T47D (cell line): ENCODE measurements around the gene CC2D2A.
"Not testable (repeated sequence)": the region's sequence is repeated elsewhere in the genome, so short reads cannot be mapped to it uniquely, and the experiment has no call there.

ENCODE experiments used
- DNase-seq, 2 experiments: peaks; one replicate each; pipeline versions ENCODE4 v3.0.0 to v3.0.0-alpha.2; 2011 to 2012; ENCODE audit warnings: low read depth in 1 of 2, low spot score in 1 of 2
- JUND ChIP-seq: IDR thresholded peaks from 2 replicates; pipeline ENCODE4 v1.6.1; 2012; ENCODE audit warnings: low read depth
- in situ Hi-C: cut with HindIII; loops from 2 replicates; pipeline ENCODE4 v1.10.0; 2016; ENCODE audit warnings: low sequenced_read_pairs, low pct_unique_long_range_greater_than_20kb

Gene CC2D2A

DNA sequence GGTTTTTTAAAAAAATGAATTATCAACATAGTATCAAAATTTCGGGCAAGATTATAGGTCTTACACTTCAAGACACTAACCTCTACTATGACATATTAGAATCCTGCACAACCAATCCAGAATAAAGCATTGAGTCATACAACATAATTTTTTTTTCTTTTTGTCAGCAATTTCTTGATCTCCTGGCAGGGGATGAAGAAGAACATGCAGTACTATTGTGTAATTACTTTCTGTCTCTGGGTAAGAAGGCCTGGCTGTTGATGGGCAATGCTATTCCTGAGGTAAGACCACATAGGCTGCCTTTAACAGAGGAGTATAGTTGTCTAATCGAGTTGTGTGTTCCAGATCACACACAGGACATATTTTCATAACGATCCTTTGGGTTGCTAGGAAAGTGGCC is 118.0 kb downstream of the CC2D2A start:
- no peak for TF ChIP-seq JUND
- in situ Hi-C loops: no loop called here
- DNase-seq: no peak

GRCh38 chr4:15592799-15593198 is 123.1 kb downstream of the CC2D2A start:
- no peak for TF ChIP-seq JUND
- DNase-seq: no peak
- in situ Hi-C loops: no loop called here

DNA sequence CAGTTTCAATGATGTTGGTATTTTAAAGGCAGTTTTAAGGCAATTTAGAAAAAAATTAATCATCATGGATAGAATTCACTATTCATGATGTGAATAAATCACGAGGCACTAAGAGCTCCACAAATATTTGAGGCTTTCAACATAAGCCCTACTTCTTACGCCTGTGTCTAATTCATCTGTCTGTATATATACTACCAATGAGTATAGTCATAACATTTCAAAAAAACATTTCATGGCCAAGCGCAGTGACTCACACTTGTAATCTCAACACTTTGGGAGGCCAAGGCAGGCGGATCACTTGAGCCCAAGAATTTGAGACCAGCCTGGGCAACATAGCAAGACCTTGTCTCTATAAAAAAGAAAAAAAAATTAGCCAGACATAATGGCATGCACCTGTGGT is 129.0 kb downstream of the CC2D2A start:
- in situ Hi-C loops: no loop called here
- no peak for TF ChIP-seq JUND
- no peak for DNase-seq

- in situ Hi-C loops: no loop called here
- TF ChIP-seq JUND: no peak
- DNase-seq: no peak
Observed at GRCh38 chr4:15600176-15600575, 130.5 kb downstream of the CC2D2A start.

GRCh38 chr4:15601862-15602261 is 132.2 kb downstream of the CC2D2A start:
- no peak for TF ChIP-seq JUND
- DNase-seq: no peak
- in situ Hi-C loops: no loop called here

DNA sequence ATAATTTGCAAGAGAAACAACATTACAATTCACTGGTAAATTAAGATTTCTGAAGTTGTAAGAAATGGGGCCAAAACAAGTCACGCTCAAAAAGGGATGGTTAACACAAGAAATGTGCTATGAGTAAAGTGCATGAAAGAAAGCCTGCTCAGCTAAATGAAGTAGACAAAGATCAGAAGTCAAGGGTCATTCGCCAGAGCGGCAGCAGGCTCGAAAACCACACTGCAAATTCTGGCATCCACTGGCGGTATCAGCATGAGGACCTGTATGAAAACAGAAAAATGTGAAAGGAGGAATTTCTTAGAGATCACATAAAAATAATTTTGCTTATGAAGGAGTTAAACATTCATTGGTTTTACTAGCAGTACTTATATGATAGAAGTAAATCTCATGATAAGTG is 135.9 kb downstream of the CC2D2A start:
- in situ Hi-C loops: no loop called here
- TF ChIP-seq JUND: no peak
- no peak for DNase-seq

- no peak for DNase-seq
- TF ChIP-seq JUND: no peak
- in situ Hi-C loops: no loop called here
Observed at GRCh38 chr4:15610855-15611254, 141.2 kb downstream of the CC2D2A start.

DNA sequence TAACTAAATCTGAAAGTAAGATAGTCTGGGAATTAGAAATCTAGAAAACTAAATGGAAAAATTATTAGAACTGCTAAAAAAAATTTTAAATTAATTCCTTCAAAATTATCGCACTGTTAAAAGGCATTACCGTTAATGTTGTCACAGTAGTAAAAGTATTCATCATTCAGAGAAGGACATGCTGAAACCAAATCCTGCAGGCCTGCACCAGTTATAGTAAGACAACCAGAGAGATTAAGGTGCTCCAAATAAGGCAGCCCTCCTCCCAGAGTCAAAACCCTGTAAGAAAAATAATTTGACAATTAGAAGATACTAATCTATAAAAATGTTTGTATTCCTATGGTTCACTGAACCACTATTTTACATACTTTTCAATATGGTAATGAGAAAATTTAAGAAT is 142.5 kb downstream of the CC2D2A start:
- TF ChIP-seq JUND: no peak
- in situ Hi-C loops: no loop called here

GRCh38 chr4:15614891-15615290 is 145.2 kb downstream of the CC2D2A start:
- in situ Hi-C loops, DNase-seq: not testable (repeated sequence)

More for the DNA sequence above, 142.5 kb downstream of the CC2D2A start:
- DNase-seq: no peak

GRCh38 chr4:15617407-15617806 is 147.7 kb downstream of the CC2D2A start:
- DNase-seq, in situ Hi-C loops: not testable (repeated sequence)

- in situ Hi-C loops: no loop called here
- TF ChIP-seq JUND: no peak
- peak in 1 of 2 experiments; percentile 13 for DNase-seq
Observed at GRCh38 chr4:15636818-15637217, 167.1 kb downstream of the CC2D2A start.

DNA sequence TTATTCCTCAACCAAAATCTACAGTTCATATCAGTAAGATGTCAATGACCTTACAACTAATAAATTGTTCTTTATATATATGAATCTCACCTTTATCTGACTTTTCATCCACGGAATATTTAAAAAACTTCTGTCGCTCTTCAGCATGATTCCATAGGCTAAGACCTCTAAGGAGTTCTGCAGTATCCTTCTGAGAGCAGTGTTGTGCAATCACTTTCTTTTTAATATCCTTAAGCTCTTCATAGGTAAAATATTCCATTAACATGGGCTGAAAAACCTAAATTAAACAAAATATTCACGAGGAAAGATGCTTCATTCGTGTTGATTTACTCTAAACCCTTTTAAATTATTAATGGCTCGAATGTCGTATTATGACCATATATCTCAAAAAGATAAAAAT is 168.7 kb downstream of the CC2D2A start:
- in situ Hi-C loops: no loop called here
- TF ChIP-seq JUND: no peak
- no peak for DNase-seq

GRCh38 chr4:15648600-15648999 is 178.9 kb downstream of the CC2D2A start:
- no peak for TF ChIP-seq JUND
- no peak for DNase-seq
- in situ Hi-C loops: no loop called here

DNA sequence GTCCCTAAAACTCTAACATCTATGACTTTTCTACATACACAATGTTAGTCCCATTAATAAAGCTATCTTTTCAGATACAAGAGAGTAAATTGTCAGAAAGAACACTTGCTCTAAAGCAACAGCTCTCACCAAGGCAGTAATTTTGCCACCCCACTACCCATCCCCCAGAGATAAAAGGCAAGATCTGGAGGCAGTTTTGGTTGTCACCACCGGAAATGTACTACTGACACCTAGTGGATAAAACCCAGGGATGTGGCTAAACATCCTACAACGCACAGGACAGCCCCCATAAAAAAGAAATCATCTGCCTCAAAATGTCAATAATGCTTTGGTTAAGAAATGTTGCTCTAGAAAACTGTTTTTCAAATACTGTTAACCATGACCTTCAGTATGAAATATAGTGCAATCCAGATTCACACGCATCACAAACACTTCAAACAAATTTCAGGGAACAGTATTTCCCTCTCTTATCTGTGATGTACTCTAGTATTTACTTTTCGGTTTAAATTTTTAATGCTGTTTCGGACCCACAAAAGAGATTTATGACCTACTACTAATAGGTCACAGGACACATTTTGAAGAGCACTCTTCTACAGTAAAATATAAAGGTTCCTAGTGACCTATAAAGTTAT is 180.3 kb downstream of the CC2D2A start:
- in situ Hi-C loops: no loop called here
- DNase-seq: peak in 1 of 2 experiments; percentile 54
- no peak for TF ChIP-seq JUND
